Liver (tissue), 3 donors: ENCODE data around the gene ZNF222.

ENCODE experiments used
- EGR1 ChIP-seq, 2 donors: IDR thresholded peaks; 2 replicates each; pipeline ENCODE4 v1.6.1; 2016 to 2018; ENCODE audit warnings: antibody characterized with exemption in 2 of 2, low read depth in 2 of 2
- TAF1 ChIP-seq: conservative IDR thresholded peaks from 2 replicates; pipeline ENCODE4 v1.6.1; 2016; ENCODE audit warnings: antibody characterized with exemption, mild to moderate bottlenecking
- YY1 ChIP-seq: IDR thresholded peaks from 2 replicates; pipeline ENCODE4 v1.6.1; 2016; ENCODE audit warnings: antibody characterized with exemption, mild to moderate bottlenecking
- TF ChIP-seq, protein P1 (sequence below): fragments of 150-350 bp; IDR thresholded peaks from 2 replicates; pipeline ENCODE4 v1.5.1; 2017; ENCODE audit warnings: improper control_type of control experiment, low read depth, low read length; ENCODE audit not compliant: missing input control
- donor health status: healthy.
- donor health status: healthy.

DNA sequence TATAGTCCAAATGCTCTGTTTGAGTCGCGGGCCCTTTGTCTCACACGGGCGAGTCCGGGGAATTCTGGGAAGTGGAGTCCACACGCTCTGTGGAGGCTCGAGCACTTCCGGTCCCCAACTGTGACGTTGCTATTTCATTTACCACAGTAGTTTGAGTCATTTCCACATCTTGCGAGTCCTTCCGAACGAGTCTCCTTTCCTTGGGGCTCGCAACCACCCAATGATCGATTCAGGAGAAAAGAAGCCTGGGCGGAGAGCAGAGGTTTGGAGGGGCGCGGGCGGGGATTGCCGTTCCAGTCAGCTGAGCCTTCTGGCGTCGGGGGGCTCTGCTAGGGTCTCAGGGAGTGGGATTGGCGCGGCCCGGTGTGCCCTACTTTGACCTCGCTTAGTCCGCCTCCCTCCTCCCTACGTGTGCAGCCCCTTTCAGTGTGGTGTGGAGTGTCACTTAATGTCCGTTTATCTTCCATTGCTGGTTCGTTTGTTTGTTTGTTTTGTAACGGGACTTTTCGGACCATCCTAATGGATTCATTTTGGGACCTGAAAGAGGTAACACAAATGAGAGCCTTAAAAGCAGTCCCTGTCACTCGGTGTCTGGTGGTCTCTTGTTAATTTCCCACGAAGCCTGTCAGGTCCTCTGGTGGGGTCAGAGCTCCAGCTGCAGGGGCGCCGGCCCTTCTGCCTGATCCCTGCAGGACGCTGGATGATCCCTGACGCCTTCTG lies at the start of gene ZNF222:
- TF ChIP-seq, protein P1, sequence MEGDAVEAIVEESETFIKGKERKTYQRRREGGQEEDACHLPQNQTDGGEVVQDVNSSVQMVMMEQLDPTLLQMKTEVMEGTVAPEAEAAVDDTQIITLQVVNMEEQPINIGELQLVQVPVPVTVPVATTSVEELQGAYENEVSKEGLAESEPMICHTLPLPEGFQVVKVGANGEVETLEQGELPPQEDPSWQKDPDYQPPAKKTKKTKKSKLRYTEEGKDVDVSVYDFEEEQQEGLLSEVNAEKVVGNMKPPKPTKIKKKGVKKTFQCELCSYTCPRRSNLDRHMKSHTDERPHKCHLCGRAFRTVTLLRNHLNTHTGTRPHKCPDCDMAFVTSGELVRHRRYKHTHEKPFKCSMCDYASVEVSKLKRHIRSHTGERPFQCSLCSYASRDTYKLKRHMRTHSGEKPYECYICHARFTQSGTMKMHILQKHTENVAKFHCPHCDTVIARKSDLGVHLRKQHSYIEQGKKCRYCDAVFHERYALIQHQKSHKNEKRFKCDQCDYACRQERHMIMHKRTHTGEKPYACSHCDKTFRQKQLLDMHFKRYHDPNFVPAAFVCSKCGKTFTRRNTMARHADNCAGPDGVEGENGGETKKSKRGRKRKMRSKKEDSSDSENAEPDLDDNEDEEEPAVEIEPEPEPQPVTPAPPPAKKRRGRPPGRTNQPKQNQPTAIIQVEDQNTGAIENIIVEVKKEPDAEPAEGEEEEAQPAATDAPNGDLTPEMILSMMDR: no peak
- peak; percentile 57 for TF ChIP-seq YY1
- no peak for TF ChIP-seq TAF1
- no peak for TF ChIP-seq EGR1 (IDR thresholded peaks at IDR 0.05; ENCODE audit: low read depth in 2 of 2)
